T47D (cell line): ENCODE results near the gene TSFM.
A peak's percentile ranks its signal among the peaks of the same experiment; 100 is the strongest.

Source experiments
- DNase-seq, 2 experiments: peaks; one replicate each; pipeline versions ENCODE4 v3.0.0 to v3.0.0-alpha.2; 2011 to 2012; ENCODE audit warnings: low read depth in 1 of 2, low spot score in 1 of 2
- JUND ChIP-seq: IDR thresholded peaks from 2 replicates; pipeline ENCODE4 v1.6.1; 2012; ENCODE audit warnings: low read depth
- in situ Hi-C: cut with HindIII; loops from 2 replicates; pipeline ENCODE4 v1.10.0; 2016; ENCODE audit warnings: low sequenced_read_pairs, low pct_unique_long_range_greater_than_20kb

Gene TSFM

DNA sequence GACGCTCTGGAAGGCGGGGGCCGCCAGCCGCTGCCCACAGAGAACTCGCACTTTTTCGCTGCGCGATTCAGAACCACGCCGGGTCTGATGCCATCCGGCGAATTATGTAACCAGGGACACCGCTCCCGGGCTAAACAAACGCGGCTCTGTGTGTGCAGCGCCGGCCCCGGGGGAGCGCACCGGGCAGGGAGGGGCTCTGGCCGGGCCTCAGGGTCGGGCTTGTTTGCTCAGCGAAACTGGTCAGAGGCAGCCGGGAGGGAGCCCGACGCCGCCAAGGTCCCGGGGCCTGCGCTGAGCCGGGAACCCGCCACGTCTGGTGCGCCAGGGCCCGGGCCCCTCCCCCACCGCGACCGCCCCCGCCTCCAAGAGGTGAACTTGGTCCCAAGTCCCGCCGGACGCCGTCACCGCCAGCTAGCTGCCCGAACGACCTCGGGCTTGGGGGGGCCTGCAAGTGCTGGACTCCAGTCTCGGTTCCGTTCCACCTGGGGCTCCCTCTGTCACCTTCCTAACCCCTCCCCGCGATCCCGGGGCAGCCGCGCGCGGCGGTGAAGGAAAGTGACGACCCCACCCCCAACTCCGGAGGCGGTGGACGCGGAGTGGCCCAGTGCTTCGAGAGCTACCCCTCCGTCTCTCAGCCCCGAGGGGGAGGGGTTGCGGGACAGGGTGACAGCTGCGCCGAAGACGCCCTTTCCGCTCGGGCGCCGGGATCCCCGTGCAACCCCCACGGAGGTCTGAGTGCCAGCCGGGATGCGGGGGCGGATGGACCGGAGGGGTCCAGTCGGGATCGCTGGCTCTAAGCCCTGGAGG is 63.1 kb downstream of the TSFM start:
- no peak; the same call in 1 of the 2 replicates for TF ChIP-seq JUND
- in situ Hi-C loops, result no loop called here
- DNase-seq, result peak; percentile 77 to 81

DNA sequence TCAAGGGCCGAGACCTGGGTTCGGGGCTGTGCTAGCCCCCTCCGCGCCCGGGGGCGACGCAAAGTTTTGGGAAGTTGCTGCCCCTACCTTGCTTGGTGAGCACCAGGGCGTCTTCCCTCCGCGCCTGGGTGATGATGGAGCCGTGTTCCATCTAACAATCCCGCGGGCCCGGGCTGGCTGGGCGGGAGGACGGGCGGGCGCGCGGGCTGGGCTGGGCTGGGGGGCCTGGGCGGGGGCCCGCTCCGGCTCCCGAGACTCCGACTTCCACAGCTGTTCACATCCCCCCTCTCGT is 63.6 kb downstream of the TSFM start:
- in situ Hi-C loops, result no loop called here
- no peak for DNase-seq
- no peak for TF ChIP-seq JUND

DNA sequence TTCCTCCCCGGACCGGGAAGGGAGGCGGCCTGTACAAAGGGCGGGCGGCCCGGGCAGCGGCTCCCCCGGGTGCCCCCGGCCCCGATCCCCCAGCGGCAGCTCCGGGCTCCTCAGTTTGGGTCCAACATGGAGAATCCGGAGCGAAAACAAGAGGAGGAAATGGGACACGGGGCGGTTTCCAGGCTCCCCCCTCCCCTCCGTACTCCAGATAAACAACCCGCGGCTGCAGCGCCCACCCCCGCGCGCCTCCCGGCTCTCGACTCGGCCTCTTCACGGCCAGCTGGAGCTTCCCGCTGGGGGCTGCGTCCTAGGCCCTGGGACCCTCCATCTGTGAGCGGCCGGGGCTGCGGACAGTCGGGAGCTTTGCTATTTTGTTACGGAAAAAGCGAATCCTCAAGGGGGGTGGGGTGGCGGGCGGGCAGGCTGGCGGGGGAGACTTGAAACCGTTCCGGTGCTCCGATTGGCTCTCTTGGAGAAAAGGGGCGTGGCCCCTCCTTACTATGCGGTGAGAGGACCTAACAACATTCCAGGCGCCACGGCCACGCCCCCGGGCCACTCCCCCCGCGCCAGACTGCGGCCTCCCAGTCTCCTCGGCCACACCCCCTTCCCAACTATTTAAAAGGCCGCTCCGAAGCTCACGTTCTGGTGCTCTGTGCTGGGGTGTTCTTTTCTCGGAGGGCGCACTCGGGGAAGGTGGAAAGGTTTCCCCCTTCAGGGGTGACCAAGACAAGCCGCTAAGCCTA is 64.2 kb downstream of the TSFM start, which contains the start of gene CTDSP2:
Gene CTDSP2, minus strand, starts transcription at position 153 of the 743 bp plus-strand sequence. CDS start 294 bp downstream, outside the sequence.
- DNase-seq, result peak; percentile 100
- in situ Hi-C loops, result no loop called here
- TF ChIP-seq JUND, result no peak
